KMS-11 (cell line): ENCODE results near the gene GAB2.
"Not testable (repeated sequence)": the region's sequence is repeated elsewhere in the genome, so short reads cannot be mapped to it uniquely, and the experiment has no call there.

Experiments used
- H2AFZ ChIP-seq: fragments of 200-600 bp; sonication (generic); 2 replicates; pipeline ENCODE4 v1.6.1; 2016; ENCODE audit warnings: antibody characterized with exemption, mixed run types, low read depth
- H3K27ac ChIP-seq: fragments of 200-600 bp; sonication (generic); 2 replicates; pipeline ENCODE4 v1.6.1; 2016; ENCODE audit warnings: mild to moderate bottlenecking, mixed run types
- H3K27me3 ChIP-seq: fragments of 200-600 bp; sonication (generic); 2 replicates; pipeline ENCODE4 v1.6.1; 2017; ENCODE audit warnings: mild to moderate bottlenecking, low read depth, mixed run types, moderate library complexity; ENCODE audit not compliant: insufficient read depth
- H3K36me3 ChIP-seq: fragments of 200-600 bp; sonication (generic); 2 replicates; pipeline ENCODE4 v1.6.1; 2017; ENCODE audit warnings: mild to moderate bottlenecking, mixed run types; ENCODE audit not compliant: insufficient read depth
- H3K4me1 ChIP-seq: fragments of 200-600 bp; sonication (generic); 2 replicates; pipeline ENCODE4 v1.6.1; 2016; ENCODE audit warnings: mild to moderate bottlenecking, low read depth, mixed run types; ENCODE audit not compliant: poor library complexity, severe bottlenecking
- H3K4me2 ChIP-seq: fragments of 200-600 bp; sonication (generic); 2 replicates; pipeline ENCODE4 v1.7.0; 2016; ENCODE audit warnings: mild to moderate bottlenecking, mixed run types
- H3K4me3 ChIP-seq: fragments of 200-600 bp; sonication (generic); IDR thresholded peaks from 2 replicates; pipeline ENCODE4 v1.6.1; 2017; ENCODE audit warnings: low read depth, low read length, mixed read lengths; ENCODE audit not compliant: insufficient read depth
- H3K79me2 ChIP-seq: fragments of 200-600 bp; sonication (generic); 2 replicates; pipeline ENCODE4 v1.6.1; 2016; ENCODE audit warnings: low read depth, mixed run types; ENCODE audit not compliant: insufficient read depth
- H3K9ac ChIP-seq: fragments of 200-600 bp; sonication (generic); 2 replicates; pipeline ENCODE4 v1.6.1; 2016; ENCODE audit warnings: mild to moderate bottlenecking, mixed run types
- H4K20me1 ChIP-seq: fragments of 200-600 bp; sonication (generic); 2 replicates; pipeline ENCODE4 v1.6.1; 2016; ENCODE audit warnings: mild to moderate bottlenecking, mixed run types; ENCODE audit not compliant: insufficient read depth
- TF ChIP-seq, protein P1 (sequence below): fragments of 200-600 bp; sonication (generic); conservative IDR thresholded peaks from 2 replicates; pipeline ENCODE4 v1.6.1; 2017; ENCODE audit warnings: low read depth, mild to moderate bottlenecking, antibody characterized with exemption, low read length, moderate library complexity, mixed read lengths

The GAB2 gene

GRCh38 chr11:78223320-78223954 is 194.2 kb downstream of the GAB2 start:
- Histone ChIP-seq H2AFZ (no peak overlapping the region), H3K4me2 (no peak overlapping the region), H3K27me3 (no peaks in the 10 kb centered on the region), H3K79me2 (no peaks in the 10 kb centered on the region), H3K4me1 (peaks cover under 1% of the 10 kb centered on the region), H3K9ac (no peak overlapping the region), H3K36me3 (no peaks in the 10 kb centered on the region), H3K27ac (no peak overlapping the region), H4K20me1 (no peaks in the 10 kb centered on the region), H3K4me3 (no peak overlapping the region)
- TF ChIP-seq, protein P1, sequence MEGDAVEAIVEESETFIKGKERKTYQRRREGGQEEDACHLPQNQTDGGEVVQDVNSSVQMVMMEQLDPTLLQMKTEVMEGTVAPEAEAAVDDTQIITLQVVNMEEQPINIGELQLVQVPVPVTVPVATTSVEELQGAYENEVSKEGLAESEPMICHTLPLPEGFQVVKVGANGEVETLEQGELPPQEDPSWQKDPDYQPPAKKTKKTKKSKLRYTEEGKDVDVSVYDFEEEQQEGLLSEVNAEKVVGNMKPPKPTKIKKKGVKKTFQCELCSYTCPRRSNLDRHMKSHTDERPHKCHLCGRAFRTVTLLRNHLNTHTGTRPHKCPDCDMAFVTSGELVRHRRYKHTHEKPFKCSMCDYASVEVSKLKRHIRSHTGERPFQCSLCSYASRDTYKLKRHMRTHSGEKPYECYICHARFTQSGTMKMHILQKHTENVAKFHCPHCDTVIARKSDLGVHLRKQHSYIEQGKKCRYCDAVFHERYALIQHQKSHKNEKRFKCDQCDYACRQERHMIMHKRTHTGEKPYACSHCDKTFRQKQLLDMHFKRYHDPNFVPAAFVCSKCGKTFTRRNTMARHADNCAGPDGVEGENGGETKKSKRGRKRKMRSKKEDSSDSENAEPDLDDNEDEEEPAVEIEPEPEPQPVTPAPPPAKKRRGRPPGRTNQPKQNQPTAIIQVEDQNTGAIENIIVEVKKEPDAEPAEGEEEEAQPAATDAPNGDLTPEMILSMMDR, result no peak

- H3K4me2 ChIP-seq, H3K9ac ChIP-seq, H3K79me2 ChIP-seq, H3K27me3 ChIP-seq, H3K27ac ChIP-seq, H4K20me1 ChIP-seq, H2AFZ ChIP-seq, H3K4me1 ChIP-seq, H3K36me3 ChIP-seq, H3K4me3 ChIP-seq: not testable (repeated sequence)
These were observed 194.9 kb downstream of the GAB2 start for GRCh38 chr11:78222726-78223125.

DNA sequence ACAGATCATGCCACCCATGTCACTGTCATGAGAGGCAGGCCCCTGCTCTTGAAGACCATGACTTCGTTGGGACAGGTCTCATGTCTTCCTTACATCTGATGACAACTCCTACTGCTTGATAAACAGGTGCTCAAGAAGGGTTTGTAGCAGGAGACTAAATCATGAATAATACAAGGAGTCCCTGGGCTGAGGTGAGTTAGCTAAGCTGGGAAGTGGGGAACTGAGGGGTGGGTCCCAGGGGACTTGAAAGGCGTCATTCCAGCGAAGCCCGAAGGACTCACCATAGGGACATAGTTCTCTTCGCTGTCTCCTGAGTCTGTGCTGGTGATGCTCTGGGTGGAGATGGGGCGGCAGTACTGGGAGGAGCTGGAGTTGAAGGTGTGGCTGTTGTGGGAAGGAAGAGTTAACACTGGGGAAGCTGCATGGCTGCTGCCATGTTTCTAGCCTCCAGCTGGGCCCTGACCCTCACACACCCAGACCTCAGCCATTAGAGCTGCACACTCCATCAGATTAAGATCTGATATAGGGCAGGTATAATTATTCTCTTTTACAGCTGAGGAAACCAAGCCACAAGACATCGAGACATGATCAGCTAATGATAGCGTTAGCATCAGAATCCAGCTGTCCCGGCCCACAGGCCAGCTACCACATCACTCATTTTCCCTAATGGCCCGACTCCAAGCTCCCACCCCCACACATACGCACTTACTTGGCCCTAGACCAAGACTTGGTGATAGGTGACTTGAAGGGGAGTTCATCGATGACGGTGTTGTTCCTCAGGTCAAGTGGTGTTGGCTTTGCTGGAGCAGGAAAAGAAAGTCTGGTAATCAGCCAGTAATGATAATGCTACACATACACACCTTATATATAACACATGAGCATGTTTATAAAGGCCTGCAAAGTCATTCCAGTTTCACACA is 196.0 kb downstream of the GAB2 start:
- Histone ChIP-seq H3K27ac (no peak overlapping the region), H3K4me2 (no peak overlapping the region), H3K4me3 (no peak overlapping the region), H3K36me3 (no peaks in the 10 kb centered on the region), H3K79me2 (no peaks in the 10 kb centered on the region), H3K9ac (no peak overlapping the region), H2AFZ (no peak overlapping the region), H3K4me1 (no peaks in the 10 kb centered on the region), H3K27me3 (no peaks in the 10 kb centered on the region), H4K20me1 (no peaks in the 10 kb centered on the region)
- TF ChIP-seq, protein P1, result no peak

- Histone ChIP-seq H4K20me1 (no peaks in the 10 kb centered on the region), H3K4me2 (no peak overlapping the region), H3K27me3 (no peaks in the 10 kb centered on the region), H3K4me3 (no peak overlapping the region), H2AFZ (no peak overlapping the region), H3K27ac (no peak overlapping the region), H3K9ac (no peak overlapping the region), H3K4me1 (no peaks in the 10 kb centered on the region), H3K36me3 (no peaks in the 10 kb centered on the region), H3K79me2 (no peaks in the 10 kb centered on the region)
- TF ChIP-seq, protein P1, result no peak
These were observed 197.1 kb downstream of the GAB2 start for GRCh38 chr11:78220218-78221157.
